Smooth muscle cell (in vitro differentiated cells): ENCODE measurements around the gene ETV7. TPM values are rescaled to one million over a fixed set of nuclear protein-coding genes. Genes with fewer than 3 reads are reported as not detected.
"Not testable (repeated sequence)": the region's sequence is repeated elsewhere in the genome, so short reads cannot be mapped to it uniquely, and the experiment has no call there.

Experiments used
- DNase-seq: peaks from one replicate; lab custom pipeline; 2025; ENCODE audit not compliant: unreplicated experiment; lab: John Stamatoyannopoulos, UW
- H2AFZ ChIP-seq: fragments of 200-600 bp; sonication (generic); 2 replicates; pipeline ENCODE4 v1.6.0; 2016; ENCODE audit warnings: antibody characterized with exemption, low read depth, mild to moderate bottlenecking
- H3F3A ChIP-seq: fragments of 200-600 bp; sonication (generic); 2 replicates; pipeline ENCODE4 v1.6.0; 2017; ENCODE audit warnings: antibody characterized with exemption, low read depth
- H3K27ac ChIP-seq: fragments of 200-600 bp; sonication (generic); 2 replicates; pipeline ENCODE4 v1.5.1; 2016; ENCODE audit warnings: low read depth, mild to moderate bottlenecking
- H3K27me3 ChIP-seq: fragments of 200-600 bp; sonication (generic); 2 replicates; pipeline ENCODE4 v1.6.1; 2016; ENCODE audit warnings: low read depth, mild to moderate bottlenecking
- H3K36me3 ChIP-seq: fragments of 200-600 bp; sonication (generic); 2 replicates; pipeline ENCODE4 v1.5.1; 2016; ENCODE audit warnings: low read depth
- H3K4me1 ChIP-seq: fragments of 200-600 bp; sonication (generic); 2 replicates; pipeline ENCODE4 v1.5.1; 2016; ENCODE audit warnings: low read depth
- H3K4me2 ChIP-seq: fragments of 200-600 bp; sonication (generic); 2 replicates; pipeline ENCODE4 v1.6.0; 2016; ENCODE audit warnings: mild to moderate bottlenecking
- H3K4me3 ChIP-seq: fragments of 200-600 bp; sonication (generic); 2 replicates; pipeline ENCODE4 v1.5.1; 2016; ENCODE audit warnings: mild to moderate bottlenecking
- H3K79me2 ChIP-seq: fragments of 200-600 bp; sonication (generic); 2 replicates; pipeline ENCODE4 v1.6.0; 2016; ENCODE audit warnings: low read depth, mild to moderate bottlenecking
- H3K9ac ChIP-seq: fragments of 200-600 bp; sonication (generic); 2 replicates; pipeline ENCODE4 v1.6.0; 2016; ENCODE audit warnings: low read depth
- H3K9me3 ChIP-seq: fragments of 200-600 bp; sonication (generic); replicated peaks from 2 replicates; pipeline ENCODE4 v1.5.1; 2016; ENCODE audit warnings: low read depth
- H4K20me1 ChIP-seq: fragments of 200-600 bp; sonication (generic); 2 replicates; pipeline ENCODE4 v1.6.0; 2016; ENCODE audit warnings: low read depth
- WGBS: methylation state at CpG from one replicate; pipeline ENCODE4 v1.1.7; 2016; ENCODE audit warnings: low lambda C conversion rate; 5-methylcytosine and 5-hydroxymethylcytosine counted together
- polyA plus RNA-seq: library from polyadenylated mRNA; unstranded; fragments of >200 nt; fragmentation: Nextera tagmentation; extraction: Ambion mirVana; gene quantifications from 2 replicates; pipeline ENCODE4 v1.2.1, GENCODE V29; 2016
- total RNA-seq: library from RNA; depleted of rRNA; stranded (reverse); fragments of >200 nt; gene quantifications from 2 replicates; pipeline ENCODE4 v1.2.3, GENCODE V29; 2014
- TF ChIP-seq, protein P1 (sequence below): fragments of 200-600 bp; sonication (generic); IDR thresholded peaks from 2 replicates; pipeline ENCODE4 v1.5.1; 2017; ENCODE audit warnings: borderline replicate concordance, mild to moderate bottlenecking, antibody characterized with exemption; ENCODE audit not compliant: insufficient read depth, poor library complexity, severe bottlenecking

The ETV7 gene
- total and polyA plus RNA-seq, 2 experiments from 2014 or later, result 0.83 TPM; not detected in 1

GRCh38 chr6:36364669-36365479 lies 22.6 kb downstream of the ETV7 start:
- Histone ChIP-seq H3K27ac (peak overlapping the region; percentile 57), H3K4me2 (peak overlapping the region; percentile 59), H4K20me1 (no peaks in the 10 kb centered on the region), H3K79me2 (no peaks in the 10 kb centered on the region), H3K4me1 (peaks cover 8% of the 10 kb centered on the region), H3K9me3 (no peaks in the 10 kb centered on the region), H3F3A (peaks cover 9% of the 10 kb centered on the region), H3K27me3 (no peaks in the 10 kb centered on the region), H2AFZ (peak overlapping the region; percentile 21), H3K36me3 (no peaks in the 10 kb centered on the region), H3K4me3 (no peak overlapping the region), H3K9ac (peak overlapping the region; percentile 60)
- TF ChIP-seq, protein P1, sequence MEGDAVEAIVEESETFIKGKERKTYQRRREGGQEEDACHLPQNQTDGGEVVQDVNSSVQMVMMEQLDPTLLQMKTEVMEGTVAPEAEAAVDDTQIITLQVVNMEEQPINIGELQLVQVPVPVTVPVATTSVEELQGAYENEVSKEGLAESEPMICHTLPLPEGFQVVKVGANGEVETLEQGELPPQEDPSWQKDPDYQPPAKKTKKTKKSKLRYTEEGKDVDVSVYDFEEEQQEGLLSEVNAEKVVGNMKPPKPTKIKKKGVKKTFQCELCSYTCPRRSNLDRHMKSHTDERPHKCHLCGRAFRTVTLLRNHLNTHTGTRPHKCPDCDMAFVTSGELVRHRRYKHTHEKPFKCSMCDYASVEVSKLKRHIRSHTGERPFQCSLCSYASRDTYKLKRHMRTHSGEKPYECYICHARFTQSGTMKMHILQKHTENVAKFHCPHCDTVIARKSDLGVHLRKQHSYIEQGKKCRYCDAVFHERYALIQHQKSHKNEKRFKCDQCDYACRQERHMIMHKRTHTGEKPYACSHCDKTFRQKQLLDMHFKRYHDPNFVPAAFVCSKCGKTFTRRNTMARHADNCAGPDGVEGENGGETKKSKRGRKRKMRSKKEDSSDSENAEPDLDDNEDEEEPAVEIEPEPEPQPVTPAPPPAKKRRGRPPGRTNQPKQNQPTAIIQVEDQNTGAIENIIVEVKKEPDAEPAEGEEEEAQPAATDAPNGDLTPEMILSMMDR, result no peak
- peak; percentile 20 for DNase-seq
- 68% methylated on average over 19 of the region's 19 CpGs for WGBS

DNA sequence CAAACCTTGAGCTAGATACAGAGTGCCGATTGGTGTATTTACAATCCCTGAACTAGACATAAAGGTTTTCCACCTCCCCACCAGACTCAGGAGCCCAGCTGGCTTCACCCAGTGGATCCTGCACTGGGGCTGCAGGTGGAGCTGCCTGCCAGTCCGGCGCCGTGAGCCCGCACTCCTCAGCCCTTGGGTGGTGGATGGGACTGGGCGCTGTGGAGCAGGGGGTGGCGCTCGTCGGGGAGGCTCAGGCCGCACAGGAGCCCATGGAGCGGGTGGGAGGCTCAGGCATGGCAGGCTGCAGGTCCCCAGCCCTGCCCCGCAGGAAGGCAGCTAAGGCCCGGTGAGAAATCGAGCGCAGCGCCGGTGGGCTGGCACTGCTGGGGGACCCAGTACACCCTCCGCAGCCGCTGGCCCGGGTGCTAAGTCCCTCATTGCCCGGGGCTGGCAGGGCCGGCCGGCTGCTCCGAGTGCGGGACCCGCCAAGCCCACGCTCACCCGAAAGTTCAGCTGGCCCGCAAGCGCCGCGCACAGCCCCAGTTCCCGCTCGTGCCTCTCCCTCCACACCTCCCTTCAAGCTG lies 23.3 kb downstream of the ETV7 start:
- H3K4me3 ChIP-seq, H3K27me3 ChIP-seq, H2AFZ ChIP-seq, H3K4me1 ChIP-seq, H3K9ac ChIP-seq, H3K79me2 ChIP-seq, H3F3A ChIP-seq, H3K36me3 ChIP-seq, H3K4me2 ChIP-seq, H4K20me1 ChIP-seq, H3K9me3 ChIP-seq, DNase-seq: not testable (repeated sequence)
- 98% methylated on average over 27 of the region's 34 CpGs for WGBS
- peak overlapping the region; percentile 57 for H3K27ac ChIP-seq

GRCh38 chr6:36363371-36363752 lies 24.1 kb downstream of the ETV7 start:
- not testable (repeated sequence) for H3K4me2 ChIP-seq, DNase-seq, H3K79me2 ChIP-seq, H3K4me1 ChIP-seq, H2AFZ ChIP-seq, H3K4me3 ChIP-seq, H4K20me1 ChIP-seq, H3K27ac ChIP-seq, H3K9me3 ChIP-seq, H3F3A ChIP-seq, H3K27me3 ChIP-seq, H3K36me3 ChIP-seq, H3K9ac ChIP-seq
- WGBS, result 85% methylated on average over 13 of the region's 13 CpGs

- Histone ChIP-seq H3K27me3 (no peaks in the 10 kb centered on the region), H3F3A (peaks cover 6% of the 10 kb centered on the region), H3K9me3 (no peaks in the 10 kb centered on the region), H3K9ac (no peak overlapping the region), H3K79me2 (no peaks in the 10 kb centered on the region), H3K27ac (no peak overlapping the region), H3K4me3 (no peak overlapping the region), H3K36me3 (no peaks in the 10 kb centered on the region), H4K20me1 (no peaks in the 10 kb centered on the region), H3K4me1 (peaks cover 4% of the 10 kb centered on the region), H2AFZ (no peak overlapping the region), H3K4me2 (no peak overlapping the region)
- TF ChIP-seq, protein P1, result no peak
- WGBS, result 91% methylated on average over 25 of the region's 25 CpGs
- DNase-seq, result no peak
Observed at GRCh38 chr6:36362551-36363370, 24.7 kb downstream of the ETV7 start.
